Gastrocnemius medialis (tissue), 4 donors: ENCODE results near the gene UBL7.

Source experiments
- POLR2A ChIP-seq, 2 donors: fragments of 450-650 bp; IDR thresholded peaks; one replicate each; pipeline ENCODE4 v1.6.1; 2017; ENCODE audit warnings: antibody characterized with exemption in 2 of 2, mild to moderate bottlenecking in 2 of 2, moderate library complexity in 2 of 2
- TF ChIP-seq, protein P1 (sequence below), 5 experiments: fragments of 450-650 bp in 3 of 5; fragments of 200-600 bp in 2 of 5; sonication (generic) in 2 of 5; IDR thresholded peaks in 4 of 5; conservative IDR thresholded peaks in 1 of 5; 1 replicate in 4 of 5; 2 replicates in 1 of 5; pipeline ENCODE4 v1.5.1; 2016 to 2019; ENCODE audit warnings: antibody characterized with exemption in 5 of 5, mild to moderate bottlenecking in 3 of 5, moderate library complexity in 3 of 5

DNA sequence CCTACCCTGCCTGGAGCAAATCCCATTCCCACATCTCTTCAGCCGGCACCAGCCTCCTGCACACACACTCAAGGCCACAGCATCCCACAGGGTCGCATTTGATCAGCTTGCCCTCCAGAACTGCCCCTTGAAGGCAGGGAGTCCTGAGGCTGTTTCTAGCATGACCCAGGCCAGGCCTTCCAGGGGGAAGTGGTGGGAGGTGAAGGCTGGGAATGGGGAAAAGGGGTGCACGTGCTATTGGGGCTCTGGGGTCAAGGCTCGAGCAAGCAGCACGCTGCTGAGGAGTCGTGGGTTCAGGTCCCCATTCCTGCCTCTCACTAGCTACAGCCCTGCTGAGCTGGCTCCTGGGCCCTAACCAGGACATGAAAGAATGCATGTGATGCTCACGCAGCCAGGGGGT lies 52.1 kb downstream of the UBL7 start:
- TF ChIP-seq, protein P1, sequence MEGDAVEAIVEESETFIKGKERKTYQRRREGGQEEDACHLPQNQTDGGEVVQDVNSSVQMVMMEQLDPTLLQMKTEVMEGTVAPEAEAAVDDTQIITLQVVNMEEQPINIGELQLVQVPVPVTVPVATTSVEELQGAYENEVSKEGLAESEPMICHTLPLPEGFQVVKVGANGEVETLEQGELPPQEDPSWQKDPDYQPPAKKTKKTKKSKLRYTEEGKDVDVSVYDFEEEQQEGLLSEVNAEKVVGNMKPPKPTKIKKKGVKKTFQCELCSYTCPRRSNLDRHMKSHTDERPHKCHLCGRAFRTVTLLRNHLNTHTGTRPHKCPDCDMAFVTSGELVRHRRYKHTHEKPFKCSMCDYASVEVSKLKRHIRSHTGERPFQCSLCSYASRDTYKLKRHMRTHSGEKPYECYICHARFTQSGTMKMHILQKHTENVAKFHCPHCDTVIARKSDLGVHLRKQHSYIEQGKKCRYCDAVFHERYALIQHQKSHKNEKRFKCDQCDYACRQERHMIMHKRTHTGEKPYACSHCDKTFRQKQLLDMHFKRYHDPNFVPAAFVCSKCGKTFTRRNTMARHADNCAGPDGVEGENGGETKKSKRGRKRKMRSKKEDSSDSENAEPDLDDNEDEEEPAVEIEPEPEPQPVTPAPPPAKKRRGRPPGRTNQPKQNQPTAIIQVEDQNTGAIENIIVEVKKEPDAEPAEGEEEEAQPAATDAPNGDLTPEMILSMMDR (IDR thresholded peaks at IDR 0.05 in 4 of 5, conservative IDR thresholded peaks at IDR 0.05 in 1 of 5): no peak
- TF ChIP-seq POLR2A (IDR thresholded peaks at IDR 0.05): no peak
